GM12878 (cell line): ENCODE data around the gene HCFC1.

Source experiments
- CHD1 ChIP-seq: IDR thresholded peaks from 2 replicates; pipeline ENCODE4 v1.6.1; 2012; ENCODE audit warnings: low read depth, low read length, improper control_type of control experiment
- EZH2 ChIP-seq: IDR thresholded peaks from 2 replicates; pipeline ENCODE4 v1.6.1; 2012; ENCODE audit warnings: low read depth, mild to moderate bottlenecking, control low read depth, inconsistent platforms, low read length, borderline replicate concordance; ENCODE audit not compliant: control insufficient read depth
- FOS ChIP-seq: IDR thresholded peaks from 3 replicates; pipeline ENCODE4 v1.6.1; 2011; ENCODE audit warnings: borderline replicate concordance; ENCODE audit not compliant: insufficient read length; ENCODE audit errors: extremely low read depth
- FOXK2 ChIP-seq: fragments of 450-650 bp; IDR thresholded peaks from 2 replicates; pipeline ENCODE4 v1.6.1; 2017; ENCODE audit warnings: mild to moderate bottlenecking, moderate library complexity
- NFYB ChIP-seq: IDR thresholded peaks from 2 replicates; pipeline ENCODE4 v1.6.1; 2011; ENCODE audit warnings: low read depth, mild to moderate bottlenecking, low read length, improper control_type of control experiment, moderate library complexity; ENCODE audit not compliant: insufficient read depth
- SMARCA5 ChIP-seq: fragments of 450-650 bp; IDR thresholded peaks from 2 replicates; pipeline ENCODE4 v1.6.1; 2017; ENCODE audit warnings: mild to moderate bottlenecking
- YY1 ChIP-seq: IDR thresholded peaks from 2 replicates; pipeline ENCODE4 v1.6.1; 2011; ENCODE audit warnings: low read depth, mild to moderate bottlenecking, low read length
- TF ChIP-seq, protein P1 (sequence below), 3 experiments: IDR thresholded peaks in 2 of 3; conservative IDR thresholded peaks in 1 of 3; 2 replicates each; pipeline ENCODE4 v1.5.1; 2011; ENCODE audit warnings: low read depth in 3 of 3, low read length in 3 of 3, mild to moderate bottlenecking in 3 of 3, control low read depth in 2 of 3, moderate library complexity in 2 of 3, inconsistent platforms in 1 of 3, mixed read lengths in 1 of 3; ENCODE audit not compliant: control insufficient read depth in 2 of 3, insufficient read depth in 1 of 3; ENCODE audit errors: extremely low read depth in 1 of 3
- TF ChIP-seq, protein P2 (sequence below): fragments of 450-650 bp; IDR thresholded peaks from 2 replicates; pipeline ENCODE4 v1.6.1; 2017; ENCODE audit warnings: mild to moderate bottlenecking

DNA sequence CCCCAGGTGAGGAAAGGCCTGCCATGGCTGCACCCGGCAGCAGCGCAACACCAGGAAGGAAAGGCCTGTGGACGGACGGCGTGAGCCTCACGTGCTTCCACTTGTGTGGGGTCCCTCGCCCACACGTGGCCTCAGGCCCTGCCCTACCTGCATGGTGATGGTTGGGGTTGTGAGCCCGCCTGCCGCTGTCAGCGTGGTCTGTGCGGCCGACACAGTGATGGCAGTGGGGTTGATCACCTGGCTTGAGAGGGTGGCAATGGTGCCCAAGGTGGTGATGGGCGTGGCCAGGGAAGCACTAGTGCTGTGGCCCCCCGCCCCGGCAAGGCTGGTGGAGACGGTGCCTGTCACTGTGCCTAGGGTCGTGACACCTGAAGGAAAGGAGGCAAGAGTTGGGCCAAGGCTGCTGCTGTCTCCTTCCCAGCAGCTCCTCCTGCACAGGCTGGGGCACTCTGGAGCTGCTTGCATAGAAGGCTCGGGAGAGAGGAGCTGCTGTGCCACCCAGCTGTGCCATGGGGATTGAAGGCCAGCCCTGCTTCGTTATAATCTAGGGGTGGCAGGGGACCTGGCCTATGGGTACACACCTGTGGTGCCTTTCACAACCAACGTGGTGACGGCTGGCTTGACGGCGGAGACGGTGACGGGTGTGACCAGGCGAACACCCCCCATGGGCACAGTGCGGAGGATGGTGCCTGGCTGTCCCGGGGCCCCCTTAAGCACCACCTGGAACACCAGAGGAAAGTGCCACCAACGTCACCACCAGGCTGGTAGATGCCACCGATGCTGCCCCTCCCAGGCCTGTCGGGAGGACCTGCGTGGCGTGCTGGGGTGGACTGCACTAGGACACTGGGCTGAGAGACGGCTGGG is 15.3 kb downstream of the HCFC1 start:
- no peak for TF ChIP-seq NFYB
- no peak for TF ChIP-seq FOXK2
- no peak for TF ChIP-seq EZH2
- TF ChIP-seq, protein P1, sequence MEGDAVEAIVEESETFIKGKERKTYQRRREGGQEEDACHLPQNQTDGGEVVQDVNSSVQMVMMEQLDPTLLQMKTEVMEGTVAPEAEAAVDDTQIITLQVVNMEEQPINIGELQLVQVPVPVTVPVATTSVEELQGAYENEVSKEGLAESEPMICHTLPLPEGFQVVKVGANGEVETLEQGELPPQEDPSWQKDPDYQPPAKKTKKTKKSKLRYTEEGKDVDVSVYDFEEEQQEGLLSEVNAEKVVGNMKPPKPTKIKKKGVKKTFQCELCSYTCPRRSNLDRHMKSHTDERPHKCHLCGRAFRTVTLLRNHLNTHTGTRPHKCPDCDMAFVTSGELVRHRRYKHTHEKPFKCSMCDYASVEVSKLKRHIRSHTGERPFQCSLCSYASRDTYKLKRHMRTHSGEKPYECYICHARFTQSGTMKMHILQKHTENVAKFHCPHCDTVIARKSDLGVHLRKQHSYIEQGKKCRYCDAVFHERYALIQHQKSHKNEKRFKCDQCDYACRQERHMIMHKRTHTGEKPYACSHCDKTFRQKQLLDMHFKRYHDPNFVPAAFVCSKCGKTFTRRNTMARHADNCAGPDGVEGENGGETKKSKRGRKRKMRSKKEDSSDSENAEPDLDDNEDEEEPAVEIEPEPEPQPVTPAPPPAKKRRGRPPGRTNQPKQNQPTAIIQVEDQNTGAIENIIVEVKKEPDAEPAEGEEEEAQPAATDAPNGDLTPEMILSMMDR (IDR thresholded peaks at IDR 0.05 in 2 of 3, conservative IDR thresholded peaks at IDR 0.05 in 1 of 3; ENCODE audit: control insufficient read depth in 2 of 3, extremely low read depth in 1 of 3, insufficient read depth in 1 of 3, low read depth in 3 of 3, low read length in 3 of 3), result no peak
- TF ChIP-seq FOS, result no peak
- no peak for TF ChIP-seq CHD1
- TF ChIP-seq, protein P2, sequence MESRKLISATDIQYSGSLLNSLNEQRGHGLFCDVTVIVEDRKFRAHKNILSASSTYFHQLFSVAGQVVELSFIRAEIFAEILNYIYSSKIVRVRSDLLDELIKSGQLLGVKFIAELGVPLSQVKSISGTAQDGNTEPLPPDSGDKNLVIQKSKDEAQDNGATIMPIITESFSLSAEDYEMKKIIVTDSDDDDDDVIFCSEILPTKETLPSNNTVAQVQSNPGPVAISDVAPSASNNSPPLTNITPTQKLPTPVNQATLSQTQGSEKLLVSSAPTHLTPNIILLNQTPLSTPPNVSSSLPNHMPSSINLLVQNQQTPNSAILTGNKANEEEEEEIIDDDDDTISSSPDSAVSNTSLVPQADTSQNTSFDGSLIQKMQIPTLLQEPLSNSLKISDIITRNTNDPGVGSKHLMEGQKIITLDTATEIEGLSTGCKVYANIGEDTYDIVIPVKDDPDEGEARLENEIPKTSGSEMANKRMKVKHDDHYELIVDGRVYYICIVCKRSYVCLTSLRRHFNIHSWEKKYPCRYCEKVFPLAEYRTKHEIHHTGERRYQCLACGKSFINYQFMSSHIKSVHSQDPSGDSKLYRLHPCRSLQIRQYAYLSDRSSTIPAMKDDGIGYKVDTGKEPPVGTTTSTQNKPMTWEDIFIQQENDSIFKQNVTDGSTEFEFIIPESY, result no peak
- no peak for TF ChIP-seq YY1
- no peak for TF ChIP-seq SMARCA5
